Lower lobe of right lung (tissue), 2 donors: ENCODE measurements around the gene SH3GL3. TPM values are rescaled to one million over a fixed set of nuclear protein-coding genes. Genes with fewer than 3 reads are reported as not detected.

Source experiments
- ATAC-seq, 2 donors: fragments of 200-7000 bp; cut with Tn5 transposase; one replicate each; pipeline ENCODE4 v1.9.1; 2020 to 2022; ENCODE audit warnings: mild to moderate bottlenecking in 2 of 2, moderate library complexity in 2 of 2
- DNase-seq: peaks from one replicate; pipeline ENCODE4 v3.0.0-alpha.2; 2020
- H3K27ac ChIP-seq: fragments of 200-600 bp; one replicate; pipeline ENCODE4 v1.8.0; 2022
- H3K27me3 ChIP-seq: fragments of 200-600 bp; one replicate; pipeline ENCODE4 v1.8.0; 2022; ENCODE audit warnings: low read depth
- H3K36me3 ChIP-seq: fragments of 200-600 bp; one replicate; pipeline ENCODE4 v1.8.0; 2022; ENCODE audit warnings: mild to moderate bottlenecking
- H3K4me1 ChIP-seq: fragments of 200-600 bp; one replicate; pipeline ENCODE4 v1.8.0; 2022
- H3K4me3 ChIP-seq: fragments of 200-600 bp; one replicate; pipeline ENCODE4 v1.8.0; 2022; ENCODE audit warnings: mild to moderate bottlenecking
- H3K9me3 ChIP-seq: fragments of 200-600 bp; one replicate; pipeline ENCODE4 v1.8.0; 2022
- intact Hi-C: fragments of 100-400 bp; cut with DNase I; formaldehyde crosslinking; loops from one replicate; pipeline ENCODE4 v1.11.0; 2022
- total RNA-seq: library from RNA; stranded (reverse); fragmentation: NEBNext Ultra II Directional; extraction: Animal tissue kit (Norgen Biotek cat#: 25700); gene quantifications from one replicate; pipeline ENCODE4 v1.2.1, GENCODE V29; 2021
- TF ChIP-seq, protein P1 (sequence below): fragments of 200-600 bp; IDR thresholded peaks from one replicate; pipeline ENCODE4 v1.8.0; 2022; ENCODE audit warnings: antibody characterized with exemption, mild to moderate bottlenecking
- donor health status: DM: no; HTN: yes; CAD: no; lungs with severe emphysema.

SH3GL3 gene
- total RNA-seq, 1 donor from 2014 or later = 2.6 TPM

DNA sequence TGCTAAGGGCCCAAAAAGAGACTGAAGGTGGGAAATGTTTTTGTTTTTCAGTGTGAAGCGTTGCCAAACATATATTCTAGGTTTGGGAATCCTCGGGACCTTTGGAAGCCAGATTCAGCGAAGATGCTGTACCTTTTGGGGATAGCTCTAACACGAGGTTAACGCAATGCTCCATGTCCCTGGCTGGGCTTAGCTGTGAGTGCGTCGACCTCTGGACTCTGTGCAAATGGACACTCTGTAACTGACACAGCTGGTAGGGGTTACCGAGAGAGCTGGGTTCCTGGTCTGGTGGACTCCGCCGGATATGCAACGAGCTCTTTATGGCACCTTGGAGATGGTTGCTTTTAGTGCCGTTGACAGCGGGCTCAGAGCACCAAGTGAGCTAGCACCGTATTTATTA is 724 bp upstream of the SH3GL3 start:
- TF ChIP-seq, protein P1, sequence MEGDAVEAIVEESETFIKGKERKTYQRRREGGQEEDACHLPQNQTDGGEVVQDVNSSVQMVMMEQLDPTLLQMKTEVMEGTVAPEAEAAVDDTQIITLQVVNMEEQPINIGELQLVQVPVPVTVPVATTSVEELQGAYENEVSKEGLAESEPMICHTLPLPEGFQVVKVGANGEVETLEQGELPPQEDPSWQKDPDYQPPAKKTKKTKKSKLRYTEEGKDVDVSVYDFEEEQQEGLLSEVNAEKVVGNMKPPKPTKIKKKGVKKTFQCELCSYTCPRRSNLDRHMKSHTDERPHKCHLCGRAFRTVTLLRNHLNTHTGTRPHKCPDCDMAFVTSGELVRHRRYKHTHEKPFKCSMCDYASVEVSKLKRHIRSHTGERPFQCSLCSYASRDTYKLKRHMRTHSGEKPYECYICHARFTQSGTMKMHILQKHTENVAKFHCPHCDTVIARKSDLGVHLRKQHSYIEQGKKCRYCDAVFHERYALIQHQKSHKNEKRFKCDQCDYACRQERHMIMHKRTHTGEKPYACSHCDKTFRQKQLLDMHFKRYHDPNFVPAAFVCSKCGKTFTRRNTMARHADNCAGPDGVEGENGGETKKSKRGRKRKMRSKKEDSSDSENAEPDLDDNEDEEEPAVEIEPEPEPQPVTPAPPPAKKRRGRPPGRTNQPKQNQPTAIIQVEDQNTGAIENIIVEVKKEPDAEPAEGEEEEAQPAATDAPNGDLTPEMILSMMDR = no peak
- intact Hi-C loops = no loop called here
- Histone ChIP-seq H3K27ac (no peak overlapping the region), H3K27me3 (peaks cover 29% of the 10 kb centered on the region), H3K9me3 (no peaks in the 10 kb centered on the region), H3K4me3 (peak overlapping the region; percentile 48), H3K4me1 (peaks cover 7% of the 10 kb centered on the region), H3K36me3 (no peaks in the 10 kb centered on the region)
- ATAC-seq (no peak), DNase-seq (no peak)

DNA sequence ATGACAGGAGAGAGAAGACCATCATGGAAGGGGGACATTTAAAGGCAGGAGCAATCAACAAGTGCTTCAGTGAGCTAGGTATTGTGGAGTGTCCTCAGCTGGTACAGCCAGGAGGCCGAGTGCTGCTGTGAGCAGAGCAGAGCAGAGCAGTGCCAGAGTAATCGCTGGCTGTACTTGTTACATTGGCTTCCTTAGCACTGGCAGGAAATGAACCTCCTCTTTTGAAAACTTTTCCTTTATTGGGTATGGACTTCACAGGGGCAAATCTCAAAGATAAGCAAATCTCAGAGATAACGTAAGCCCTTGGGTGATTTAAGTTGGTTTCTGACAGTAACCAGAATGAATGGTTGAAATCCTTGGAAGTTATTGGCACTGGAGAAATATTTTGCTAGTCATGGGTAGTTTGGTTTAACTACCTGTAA is 2.1 kb downstream of the SH3GL3 start:
- no peak overlapping the region for H3K27ac ChIP-seq
- no peaks in the 10 kb centered on the region for H3K9me3 ChIP-seq
- TF ChIP-seq, protein P1 = no peak
- intact Hi-C loops = no loop called here
- H3K4me3 ChIP-seq = no peak overlapping the region
- ATAC-seq (peak; percentile 40 to 46), DNase-seq (no peak)
- H3K36me3 ChIP-seq = no peaks in the 10 kb centered on the region
- H3K27me3 ChIP-seq = peaks cover 22% of the 10 kb centered on the region
- peaks cover 7% of the 10 kb centered on the region for H3K4me1 ChIP-seq

DNA sequence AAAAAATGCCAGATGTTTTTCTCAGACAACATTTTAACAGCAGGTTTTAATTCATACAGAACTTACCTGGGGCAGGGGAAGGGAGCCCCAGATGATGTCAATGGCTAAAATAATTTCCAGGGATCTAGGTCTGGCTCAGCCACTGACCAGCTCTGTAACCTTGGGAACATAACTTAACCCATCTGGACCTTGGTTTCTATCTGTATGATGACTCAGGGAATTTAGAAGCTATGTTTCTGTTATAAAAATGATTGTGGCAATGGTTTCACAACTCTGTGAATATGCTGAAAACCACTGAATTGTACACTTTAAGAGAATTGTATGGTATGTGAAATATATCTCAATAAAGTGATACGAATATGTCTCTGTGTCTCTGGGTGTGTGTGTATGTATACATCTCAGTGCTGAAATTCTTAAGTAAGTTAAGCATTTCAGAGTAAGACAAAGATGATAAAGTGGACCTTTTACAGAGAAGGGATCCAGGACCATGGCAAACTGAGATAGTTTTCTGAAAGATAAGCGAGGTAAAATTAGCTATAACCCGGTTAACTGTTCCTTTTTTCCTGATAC is 2.9 kb downstream of the SH3GL3 start:
- TF ChIP-seq, protein P1 = no peak
- ATAC-seq = no peak
- Histone ChIP-seq H3K27ac (no peak overlapping the region), H3K4me3 (no peak overlapping the region), H3K36me3 (no peaks in the 10 kb centered on the region), H3K27me3 (peaks cover 22% of the 10 kb centered on the region), H3K9me3 (no peaks in the 10 kb centered on the region), H3K4me1 (peaks cover 7% of the 10 kb centered on the region)
- intact Hi-C loops = no loop called here
- DNase-seq = no peak

DNA sequence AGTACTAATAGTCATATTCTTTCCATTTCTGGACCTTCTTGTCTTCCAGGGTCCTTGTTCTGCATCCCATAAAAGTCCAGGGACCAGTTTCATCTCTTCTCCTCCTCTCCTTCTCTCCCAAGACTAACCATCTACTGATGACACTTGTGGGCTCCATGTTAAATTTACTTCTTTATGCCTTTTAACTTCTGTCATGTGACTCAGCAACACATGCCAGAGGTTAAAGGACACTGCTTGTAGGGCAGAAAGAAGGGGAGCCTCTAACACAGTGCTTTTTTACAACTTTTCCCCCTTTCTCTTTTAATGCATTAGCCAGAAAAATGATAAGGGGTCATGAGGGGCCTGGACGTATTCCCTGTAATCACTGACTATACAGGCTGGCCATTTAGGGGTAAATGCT is 10.0 kb downstream of the SH3GL3 start:
- intact Hi-C loops = no loop called here
- H3K36me3 ChIP-seq = no peaks in the 10 kb centered on the region
- no peaks in the 10 kb centered on the region for H3K9me3 ChIP-seq
- no peak overlapping the region for H3K27ac ChIP-seq
- no peaks in the 10 kb centered on the region for H3K27me3 ChIP-seq
- DNase-seq = no peak
- TF ChIP-seq, protein P1 = no peak
- H3K4me3 ChIP-seq = no peak overlapping the region
- no peak for ATAC-seq
- H3K4me1 ChIP-seq = no peaks in the 10 kb centered on the region

DNA sequence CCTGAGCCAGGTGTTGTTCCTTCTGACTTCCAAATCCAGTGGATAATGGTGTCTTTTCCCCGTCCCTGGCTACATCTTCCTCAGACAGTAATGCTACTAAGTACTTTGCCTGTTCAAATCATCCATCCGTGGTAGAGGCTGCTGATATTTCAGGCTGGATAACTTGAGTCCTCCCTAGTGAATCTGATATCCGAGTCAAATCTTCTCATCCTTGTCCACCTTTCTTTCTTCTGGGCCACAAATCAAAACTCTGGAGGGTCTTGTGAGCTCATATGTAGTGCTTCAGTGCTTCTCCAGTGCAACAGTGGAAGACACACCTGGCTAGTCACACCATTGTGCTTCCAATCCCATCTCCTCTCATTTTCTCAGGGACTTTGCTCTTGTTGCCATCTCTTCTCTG is 11.2 kb downstream of the SH3GL3 start:
- H3K36me3 ChIP-seq = no peaks in the 10 kb centered on the region
- TF ChIP-seq, protein P1 = no peak
- intact Hi-C loops = no loop called here
- H3K4me3 ChIP-seq = no peak overlapping the region
- DNase-seq (no peak), ATAC-seq (no peak)
- no peaks in the 10 kb centered on the region for H3K9me3 ChIP-seq
- no peaks in the 10 kb centered on the region for H3K4me1 ChIP-seq
- no peak overlapping the region for H3K27ac ChIP-seq
- no peaks in the 10 kb centered on the region for H3K27me3 ChIP-seq

DNA sequence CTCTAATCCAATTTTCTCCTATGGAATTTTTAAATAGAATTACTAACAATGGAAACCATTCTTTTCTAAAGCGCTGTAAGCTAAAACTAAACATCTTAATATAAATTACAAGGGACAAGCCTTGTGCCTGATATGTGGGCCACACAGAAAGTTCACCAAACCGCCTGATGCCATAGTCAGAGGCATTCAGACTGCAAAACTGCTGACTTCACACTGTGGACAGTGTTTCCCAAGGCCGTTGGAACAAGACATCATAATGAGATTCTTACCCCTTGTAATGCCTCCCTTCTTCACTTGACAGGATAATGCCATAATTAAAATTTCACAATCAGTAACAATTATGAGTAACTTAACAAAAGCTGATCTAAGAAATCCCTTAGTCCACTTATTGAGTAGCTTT is 14.9 kb downstream of the SH3GL3 start:
- intact Hi-C loops = no loop called here
- Histone ChIP-seq H3K27me3 (no peaks in the 10 kb centered on the region), H3K27ac (no peak overlapping the region), H3K36me3 (no peaks in the 10 kb centered on the region), H3K4me3 (no peak overlapping the region), H3K4me1 (no peaks in the 10 kb centered on the region), H3K9me3 (no peaks in the 10 kb centered on the region)
- TF ChIP-seq, protein P1 = no peak
- no peak for ATAC-seq
- DNase-seq = no peak
